DOHH2 (cell line): ENCODE measurements around the gene DEDD.

ENCODE experiments used
- CTCF ChIP-seq: fragments of 200-600 bp; sonication (generic); IDR thresholded peaks from one replicate; pipeline ENCODE4 v1.5.1; 2014; ENCODE audit warnings: antibody characterized with exemption, mild to moderate bottlenecking, low read depth, low read length; ENCODE audit not compliant: poor library complexity, severe bottlenecking
- EZH2phosphoT487 ChIP-seq: fragments of 200-600 bp; sonication (generic); IDR thresholded peaks from 2 replicates; pipeline ENCODE4 v1.6.1; 2017; ENCODE audit warnings: borderline replicate concordance, mild to moderate bottlenecking, antibody characterized with exemption, low read length, moderate library complexity, mixed read lengths

GRCh38 chr1:161130266-161130665 is 2.2 kb downstream of the DEDD start:
- TF ChIP-seq CTCF, result no peak
- no peak for TF ChIP-seq EZH2phosphoT487
